Measurements from ENCODE around the gene CXCL1.

Gene CXCL1

DNA sequence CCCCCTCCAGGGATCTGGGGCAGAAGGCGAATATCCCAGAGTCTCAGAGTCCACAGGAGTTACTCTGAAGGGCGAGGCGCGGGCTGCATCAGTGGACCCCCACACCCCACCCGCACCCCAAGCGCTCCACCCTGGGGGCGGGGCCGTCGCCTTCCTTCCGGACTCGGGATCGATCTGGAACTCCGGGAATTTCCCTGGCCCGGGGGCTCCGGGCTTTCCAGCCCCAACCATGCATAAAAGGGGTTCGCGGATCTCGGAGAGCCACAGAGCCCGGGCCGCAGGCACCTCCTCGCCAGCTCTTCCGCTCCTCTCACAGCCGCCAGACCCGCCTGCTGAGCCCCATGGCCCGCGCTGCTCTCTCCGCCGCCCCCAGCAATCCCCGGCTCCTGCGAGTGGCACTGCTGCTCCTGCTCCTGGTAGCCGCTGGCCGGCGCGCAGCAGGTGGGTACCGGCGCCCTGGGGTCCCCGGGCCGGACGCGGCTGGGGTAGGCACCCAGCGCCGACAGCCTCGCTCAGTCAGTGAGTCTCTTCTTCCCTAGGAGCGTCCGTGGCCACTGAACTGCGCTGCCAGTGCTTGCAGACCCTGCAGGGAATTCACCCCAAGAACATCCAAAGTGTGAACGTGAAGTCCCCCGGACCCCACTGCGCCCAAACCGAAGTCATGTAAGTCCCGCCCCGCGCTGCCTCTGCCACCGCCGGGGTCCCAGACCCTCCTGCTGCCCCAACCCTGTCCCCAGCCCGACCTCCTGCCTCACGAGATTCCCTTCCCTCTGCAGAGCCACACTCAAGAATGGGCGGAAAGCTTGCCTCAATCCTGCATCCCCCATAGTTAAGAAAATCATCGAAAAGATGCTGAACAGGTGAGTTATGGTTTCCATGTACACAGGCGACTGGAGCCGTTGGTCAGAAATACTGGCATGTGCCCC lies at the start of gene CXCL1:
Gene CXCL1 (plus strand): TSS at position 264 of the 926 bp plus-strand sequence. CDS start 78 bp downstream, at position 342.
- H3K27ac ChIP-seq, result peak within 1 kb of the TSS; percentile 55; the same call in 1 of the 2 replicates
- TF ChIP-seq CTCF (conservative IDR thresholded peaks at IDR 0.05), result no peak

- no peak for TF ChIP-seq CTCF (conservative IDR thresholded peaks at IDR 0.05)
- no peak overlapping the region for H3K27ac ChIP-seq
Observed at GRCh38 chr4:73821325-73821724, 47.9 kb upstream of the CXCL1 start.

DNA sequence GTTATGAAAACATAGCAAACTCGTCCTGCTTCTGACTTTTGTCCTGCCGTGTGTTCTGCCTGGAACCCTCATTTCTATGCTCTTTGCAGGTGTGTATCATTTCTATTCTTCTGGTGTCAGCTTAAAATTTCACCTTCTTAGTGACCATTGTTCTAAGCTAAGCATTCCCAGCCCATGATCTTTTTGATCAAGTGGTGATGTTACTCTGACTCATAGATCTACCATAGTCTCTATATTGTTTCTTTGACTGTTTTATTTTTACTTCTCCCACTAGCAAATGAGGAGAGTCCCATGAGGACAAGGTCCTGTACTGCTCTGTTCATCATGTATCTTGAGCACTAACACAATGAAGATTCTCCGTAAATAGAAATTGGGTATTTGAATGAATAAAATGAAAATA lies 46.8 kb upstream of the CXCL1 start:
- no peak for TF ChIP-seq CTCF (conservative IDR thresholded peaks at IDR 0.05)
- H3K27ac ChIP-seq, result no peak overlapping the region

GRCh38 chr4:73822812-73823504 lies 46.2 kb upstream of the CXCL1 start:
- TF ChIP-seq CTCF (conservative IDR thresholded peaks at IDR 0.05), result no peak
- no peak overlapping the region for H3K27ac ChIP-seq

GRCh38 chr4:73823760-73824159 lies 45.4 kb upstream of the CXCL1 start:
- no peak for TF ChIP-seq CTCF (conservative IDR thresholded peaks at IDR 0.05)
- no peak overlapping the region for H3K27ac ChIP-seq

- TF ChIP-seq CTCF (conservative IDR thresholded peaks at IDR 0.05), result no peak
- no peak overlapping the region for H3K27ac ChIP-seq
Observed at GRCh38 chr4:73828956-73829355, 40.2 kb upstream of the CXCL1 start.

- no peak for TF ChIP-seq CTCF (conservative IDR thresholded peaks at IDR 0.05)
- H3K27ac ChIP-seq, result no peak overlapping the region
Observed at GRCh38 chr4:73831569-73831968, 37.6 kb upstream of the CXCL1 start.
